Body of pancreas (tissue), 4 donors: ENCODE results near the gene KCP.

Experiments used
- POLR2A ChIP-seq, 3 donors: fragments of 450-650 bp; IDR thresholded peaks; one replicate each; pipeline ENCODE4 v1.6.1; 2016; ENCODE audit warnings: antibody characterized with exemption in 3 of 3, mild to moderate bottlenecking in 2 of 3
- TF ChIP-seq, protein P1 (sequence below), 7 experiments: fragments of 450-650 bp in 4 of 7; fragments of 200-600 bp in 3 of 7; sonication (generic) in 3 of 7; IDR thresholded peaks; one replicate each; pipeline ENCODE4 v1.5.1; 2016 to 2019; ENCODE audit warnings: antibody characterized with exemption in 7 of 7

- TF ChIP-seq, protein P1, sequence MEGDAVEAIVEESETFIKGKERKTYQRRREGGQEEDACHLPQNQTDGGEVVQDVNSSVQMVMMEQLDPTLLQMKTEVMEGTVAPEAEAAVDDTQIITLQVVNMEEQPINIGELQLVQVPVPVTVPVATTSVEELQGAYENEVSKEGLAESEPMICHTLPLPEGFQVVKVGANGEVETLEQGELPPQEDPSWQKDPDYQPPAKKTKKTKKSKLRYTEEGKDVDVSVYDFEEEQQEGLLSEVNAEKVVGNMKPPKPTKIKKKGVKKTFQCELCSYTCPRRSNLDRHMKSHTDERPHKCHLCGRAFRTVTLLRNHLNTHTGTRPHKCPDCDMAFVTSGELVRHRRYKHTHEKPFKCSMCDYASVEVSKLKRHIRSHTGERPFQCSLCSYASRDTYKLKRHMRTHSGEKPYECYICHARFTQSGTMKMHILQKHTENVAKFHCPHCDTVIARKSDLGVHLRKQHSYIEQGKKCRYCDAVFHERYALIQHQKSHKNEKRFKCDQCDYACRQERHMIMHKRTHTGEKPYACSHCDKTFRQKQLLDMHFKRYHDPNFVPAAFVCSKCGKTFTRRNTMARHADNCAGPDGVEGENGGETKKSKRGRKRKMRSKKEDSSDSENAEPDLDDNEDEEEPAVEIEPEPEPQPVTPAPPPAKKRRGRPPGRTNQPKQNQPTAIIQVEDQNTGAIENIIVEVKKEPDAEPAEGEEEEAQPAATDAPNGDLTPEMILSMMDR (IDR thresholded peaks at IDR 0.05) = no peak
- TF ChIP-seq POLR2A (IDR thresholded peaks at IDR 0.05) = no peak
These were observed 16.4 kb downstream of the KCP start for GRCh38 chr7:128894101-128894440.
